Muscle of leg (tissue), 11 donors: ENCODE results near the gene UBP1. TPM values are rescaled to one million over a fixed set of nuclear protein-coding genes. Genes with fewer than 3 reads are reported as not detected.
"Not testable (repeated sequence)": the region's sequence is repeated elsewhere in the genome, so short reads cannot be mapped to it uniquely, and the experiment has no call there.

Experiments used
- DNase-seq: peaks from one replicate; pipeline ENCODE4 v3.0.0; 2013
- H3K27ac ChIP-seq: one replicate; pipeline ENCODE4 v1.5.1; 2013; ENCODE audit warnings: mild to moderate bottlenecking, low read length, control low read depth
- H3K27me3 ChIP-seq: one replicate; pipeline ENCODE4 v1.6.1; 2013; ENCODE audit warnings: low read length; ENCODE audit not compliant: control insufficient read depth, insufficient read depth
- H3K36me3 ChIP-seq: one replicate; pipeline ENCODE4 v1.6.1; 2013; ENCODE audit warnings: low read length; ENCODE audit not compliant: control insufficient read depth, insufficient read depth
- H3K4me1 ChIP-seq: one replicate; pipeline ENCODE4 v1.6.1; 2013; ENCODE audit warnings: low read length; ENCODE audit not compliant: control insufficient read depth, insufficient read depth
- H3K4me3 ChIP-seq: one replicate; pipeline ENCODE4 v1.5.1; 2013; ENCODE audit warnings: low read length, control low read depth
- H3K9me3 ChIP-seq: replicated peaks from 2 replicates; pipeline ENCODE4 v1.6.1; 2013; ENCODE audit warnings: low read depth, low read length; ENCODE audit not compliant: control insufficient read depth
- WGBS: methylation state at CpG from one replicate; pipeline ENCODE4 v1.1.5; 2013; ENCODE audit warnings: missing lambda C conversion rate; ENCODE audit not compliant: insufficient coverage; 5-methylcytosine and 5-hydroxymethylcytosine counted together
- polyA plus RNA-seq, 8 donors: library from polyadenylated mRNA; unstranded; fragments of 120-200 nt; gene quantifications; one replicate each; pipeline versions ENCODE4 v1.2.1 to v1.2.3, GENCODE V29; 2013; ENCODE audit warnings: inconsistent platforms in 1 of 8, low replicate concordance in 1 of 8; ENCODE audit not compliant: insufficient read length in 8 of 8, insufficient read depth in 1 of 8
- total RNA-seq: library from RNA; stranded (reverse); fragments of 120-200 nt; gene quantifications from one replicate; pipeline ENCODE4 v1.2.4, GENCODE V29; 2013

UBP1 gene
- total and polyA plus RNA-seq, 9 donors: 24.6 to 56.9 (median 47.0) TPM

DNA sequence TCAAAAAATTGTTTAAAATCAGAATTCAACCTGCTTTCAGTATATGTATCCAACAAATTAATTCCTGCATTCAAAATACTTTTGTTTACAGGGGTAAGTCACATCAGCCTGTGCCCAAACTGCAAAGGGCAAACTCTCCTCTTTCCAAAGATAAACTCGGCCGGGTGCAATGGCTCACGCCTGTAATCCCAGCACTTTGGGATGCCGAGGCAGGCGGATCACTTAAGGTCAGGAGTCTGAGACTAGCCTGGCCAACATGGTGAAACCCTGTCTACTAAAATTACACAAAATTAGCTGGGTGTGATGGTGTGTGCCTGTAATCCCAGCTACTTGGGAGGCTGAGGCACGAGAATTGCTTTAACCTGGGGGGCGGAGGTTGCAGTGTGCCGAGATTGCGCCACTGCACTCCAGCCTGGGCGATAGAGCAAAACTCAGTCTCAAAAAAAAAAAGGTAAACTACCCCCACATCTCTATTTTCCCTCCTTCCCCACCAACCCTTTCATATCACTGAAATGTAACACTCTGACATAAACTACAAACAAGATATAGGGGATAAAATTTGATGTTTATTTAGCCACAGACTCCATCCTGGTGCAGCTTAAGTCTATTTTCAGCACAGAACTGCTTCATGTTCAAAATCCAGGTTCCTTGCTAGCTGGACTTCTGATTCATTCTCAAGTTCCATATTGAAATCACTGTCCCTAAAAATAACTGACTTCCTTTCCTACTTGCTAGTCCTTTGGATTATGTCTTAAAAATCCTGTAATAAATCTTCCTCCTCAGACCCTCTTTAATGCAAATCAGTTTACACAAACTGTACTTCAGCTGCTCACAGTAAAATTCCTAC is 15.4 kb downstream of the UBP1 start:
- peaks cover 19% of the 10 kb centered on the region for H3K36me3 ChIP-seq
- no peaks in the 10 kb centered on the region for H3K9me3 ChIP-seq
- WGBS: 95% methylated on average over 4 of the region's 10 CpGs
- H3K27ac ChIP-seq: no peak overlapping the region
- DNase-seq: no peak
- peaks cover 2% of the 10 kb centered on the region for H3K4me1 ChIP-seq
- no peak overlapping the region for H3K4me3 ChIP-seq
- no peaks in the 10 kb centered on the region for H3K27me3 ChIP-seq

- no CpG with 5 or more reads among the region's 2 CpGs for WGBS
- Histone ChIP-seq H3K4me1 (no peaks in the 10 kb centered on the region), H3K27ac (no peak overlapping the region), H3K27me3 (no peaks in the 10 kb centered on the region), H3K9me3 (no peaks in the 10 kb centered on the region), H3K4me3 (no peak overlapping the region), H3K36me3 (peaks cover 19% of the 10 kb centered on the region)
- no peak for DNase-seq
These were observed 19.2 kb downstream of the UBP1 start for GRCh38 chr3:33420966-33421365.

DNA sequence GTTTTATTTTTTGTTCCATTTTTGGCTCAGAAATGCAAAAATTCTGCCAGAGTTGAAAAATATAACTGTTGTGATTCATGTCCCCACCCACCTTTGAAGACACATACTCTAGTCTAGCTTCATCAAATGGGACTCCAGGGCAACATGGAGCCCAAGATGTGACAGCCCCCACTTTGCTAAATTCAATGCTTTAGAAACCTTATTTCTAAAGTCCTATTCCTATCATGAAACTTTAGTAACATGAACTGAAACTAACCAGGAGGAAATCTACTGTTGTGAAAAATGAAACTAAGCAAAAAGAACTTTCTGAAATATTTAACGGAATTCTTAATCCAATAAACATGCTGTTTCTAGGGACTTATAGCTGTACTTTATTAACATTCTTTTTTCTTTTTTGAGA is 20.3 kb downstream of the UBP1 start:
- no peak for DNase-seq
- Histone ChIP-seq H3K27me3 (no peaks in the 10 kb centered on the region), H3K4me1 (no peaks in the 10 kb centered on the region), H3K9me3 (no peaks in the 10 kb centered on the region), H3K36me3 (peaks cover 16% of the 10 kb centered on the region), H3K27ac (no peak overlapping the region), H3K4me3 (no peak overlapping the region)
- no CpG with 5 or more reads among the region's 1 CpG for WGBS

DNA sequence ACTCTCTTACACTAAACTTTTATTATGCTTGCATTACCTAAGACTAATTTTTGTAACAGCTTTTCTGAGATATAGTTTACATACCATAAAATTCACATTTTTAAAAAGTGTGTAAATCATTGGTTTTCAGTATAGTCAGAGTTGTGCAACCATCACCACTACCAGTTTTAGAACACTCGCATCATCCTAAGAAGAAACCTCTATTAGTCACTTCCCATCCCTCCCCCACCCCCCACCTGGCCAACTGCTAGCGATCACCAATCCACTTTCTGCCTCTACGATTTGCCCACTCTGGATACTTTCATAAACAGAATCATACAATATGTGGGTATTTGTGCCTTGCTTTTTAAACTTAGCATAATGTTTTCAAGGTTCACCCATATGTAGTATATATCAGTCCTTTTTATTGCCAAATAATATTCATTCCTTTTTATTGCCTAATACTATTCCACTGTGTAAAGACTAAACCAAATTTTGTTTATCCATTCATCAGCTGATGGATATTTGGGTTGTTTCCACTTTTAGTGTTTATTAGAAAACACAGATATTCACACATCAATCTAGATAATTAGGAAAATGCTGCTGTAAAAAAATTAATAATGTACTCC is 23.0 kb downstream of the UBP1 start:
- WGBS: 80% methylated on average over 1 of the region's 3 CpGs
- H3K4me1 ChIP-seq: no peaks in the 10 kb centered on the region
- DNase-seq: no peak
- no peaks in the 10 kb centered on the region for H3K9me3 ChIP-seq
- H3K4me3 ChIP-seq: no peak overlapping the region
- peaks cover 21% of the 10 kb centered on the region for H3K36me3 ChIP-seq
- no peaks in the 10 kb centered on the region for H3K27me3 ChIP-seq
- no peak overlapping the region for H3K27ac ChIP-seq

- not testable (repeated sequence) for H3K4me3 ChIP-seq, H3K27ac ChIP-seq, H3K27me3 ChIP-seq, DNase-seq, H3K9me3 ChIP-seq, H3K4me1 ChIP-seq
- WGBS: no CpG with 5 or more reads among the region's 3 CpGs
- H3K36me3 ChIP-seq: peaks cover 40% of the 10 kb centered on the region
These were observed 29.4 kb downstream of the UBP1 start for GRCh38 chr3:33410816-33411215.

- Histone ChIP-seq H3K36me3 (peaks cover 44% of the 10 kb centered on the region), H3K27ac (no peak overlapping the region), H3K4me3 (no peak overlapping the region), H3K4me1 (no peaks in the 10 kb centered on the region), H3K9me3 (no peaks in the 10 kb centered on the region), H3K27me3 (no peaks in the 10 kb centered on the region)
- no CpG with 5 or more reads among the region's 6 CpGs for WGBS
- DNase-seq: no peak
These were observed 36.4 kb downstream of the UBP1 start for GRCh38 chr3:33403756-33404155.

DNA sequence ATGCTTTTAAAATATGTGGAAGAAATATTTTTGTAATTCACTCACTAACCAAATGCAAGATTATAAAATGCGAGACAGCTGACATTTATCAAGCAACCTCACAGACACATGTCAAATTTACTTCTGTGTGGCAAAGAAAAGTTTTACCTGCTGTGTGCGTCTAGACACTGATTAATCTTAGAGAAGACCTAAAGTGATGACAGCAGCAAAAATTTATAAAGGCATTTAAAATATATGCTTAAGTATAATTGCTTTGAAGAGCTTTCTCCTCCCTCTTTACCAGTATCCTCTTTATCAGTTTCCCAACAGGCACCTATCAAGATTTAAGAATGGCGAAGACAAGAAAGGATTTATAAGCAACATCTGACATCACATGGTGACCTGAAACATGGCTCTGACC is 37.3 kb downstream of the UBP1 start:
- Histone ChIP-seq H3K4me1 (no peaks in the 10 kb centered on the region), H3K36me3 (peaks cover 47% of the 10 kb centered on the region)
- WGBS: 100% methylated on average over 1 of the region's 3 CpGs

GRCh38 chr3:33401781-33402180 is 38.4 kb downstream of the UBP1 start:
- WGBS: 86% methylated on average over 2 of the region's 2 CpGs
- DNase-seq: no peak
- Histone ChIP-seq H3K9me3 (no peaks in the 10 kb centered on the region), H3K4me1 (no peaks in the 10 kb centered on the region), H3K4me3 (no peak overlapping the region), H3K36me3 (peaks cover 51% of the 10 kb centered on the region), H3K27me3 (no peaks in the 10 kb centered on the region), H3K27ac (no peak overlapping the region)

More for the DNA sequence above, 37.3 kb downstream of the UBP1 start:
- Histone ChIP-seq H3K9me3 (no peaks in the 10 kb centered on the region), H3K27me3 (no peaks in the 10 kb centered on the region), H3K27ac (no peak overlapping the region), H3K4me3 (no peak overlapping the region)
- DNase-seq: no peak

DNA sequence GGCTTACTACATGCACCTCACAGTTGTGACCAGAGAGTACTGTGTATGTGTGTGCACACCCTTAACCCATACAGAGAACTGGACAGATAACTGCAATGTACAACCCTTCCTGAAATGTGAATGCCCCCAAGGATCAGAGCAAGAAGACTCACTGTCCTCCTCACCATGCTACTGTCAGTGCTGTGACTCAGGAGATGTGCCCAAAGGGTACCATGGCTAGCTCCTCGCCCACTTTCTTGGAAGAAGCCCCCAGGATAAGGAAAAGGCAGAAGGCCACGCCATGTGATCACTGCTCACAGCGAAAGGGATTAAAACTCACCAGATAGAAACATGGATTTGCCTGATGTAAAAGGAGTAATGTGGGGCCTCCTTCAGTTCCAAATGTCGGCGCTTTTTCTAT is 41.8 kb downstream of the UBP1 start:
- no peaks in the 10 kb centered on the region for H3K9me3 ChIP-seq
- 100% methylated on average over 1 of the region's 5 CpGs for WGBS

GRCh38 chr3:33395900-33396299 is 44.3 kb downstream of the UBP1 start:
- no peaks in the 10 kb centered on the region for H3K9me3 ChIP-seq
- 84% methylated on average over 3 of the region's 7 CpGs for WGBS
- no peaks in the 10 kb centered on the region for H3K4me1 ChIP-seq
- H3K27me3 ChIP-seq: no peaks in the 10 kb centered on the region
- DNase-seq: no peak
- H3K4me3 ChIP-seq: no peak overlapping the region
- no peak overlapping the region for H3K27ac ChIP-seq
- peaks cover 53% of the 10 kb centered on the region for H3K36me3 ChIP-seq

More for the DNA sequence above, 41.8 kb downstream of the UBP1 start:
- no peak for DNase-seq
- Histone ChIP-seq H3K27me3 (no peaks in the 10 kb centered on the region), H3K4me1 (no peaks in the 10 kb centered on the region), H3K4me3 (no peak overlapping the region), H3K36me3 (peaks cover 50% of the 10 kb centered on the region), H3K27ac (no peak overlapping the region)
